Measurements from ENCODE around the gene PAPOLB.

- TF ChIP-seq CTCF (IDR thresholded peaks at IDR 0.05) (no peak), POLR2AphosphoS5 (IDR thresholded peaks at IDR 0.05) (no peak)
These were observed 33.9 kb upstream of the PAPOLB start for GRCh38 chr7:4895766-4896165.

All from suprapubic skin (tissue), 3 donors.